Testis (tissue), 2 donors: ENCODE data around the gene LHFPL4.

Experiments
- CTCF ChIP-seq, 3 experiments: fragments of 450-650 bp in 2 of 3; fragments of 200-600 bp in 1 of 3; sonication (generic) in 1 of 3; IDR thresholded peaks; one replicate each; pipeline ENCODE4 v1.5.1; 2016 to 2019; ENCODE audit warnings: antibody characterized with exemption in 3 of 3, mild to moderate bottlenecking in 2 of 3, moderate library complexity in 1 of 3
- POLR2A ChIP-seq: fragments of 450-650 bp; IDR thresholded peaks from one replicate; pipeline ENCODE4 v1.6.1; 2017; ENCODE audit warnings: antibody characterized with exemption, mild to moderate bottlenecking, moderate library complexity

GRCh38 chr3:9583792-9584191 is 30.2 kb upstream of the LHFPL4 start:
- TF ChIP-seq CTCF (IDR thresholded peaks at IDR 0.05) (no peak), POLR2A (no peak)
